ENCODE measurements around the gene REXO4. TPM values are rescaled to one million over a fixed set of nuclear protein-coding genes. Genes with fewer than 3 reads are reported as not detected.

The REXO4 gene
- total RNA-seq, 1 donor from 2014 or later, result 29.4 TPM

GRCh38 chr9:133369422-133369821 is 48.4 kb downstream of the REXO4 start:
- H3K4me1 ChIP-seq, result peaks cover 4 to 40% of the 10 kb centered on the region in 2 donors
- H3K27me3 ChIP-seq, result no peaks in the 10 kb centered on the region
- H3K4me3 ChIP-seq, result no peak overlapping the region
- intact Hi-C loops (cut with DNase I), result no loop called here
- peaks cover 34 to 57% of the 10 kb centered on the region in 2 donors for H3K36me3 ChIP-seq
- TF ChIP-seq CTCF (IDR thresholded peaks at IDR 0.05), result no peak
- DNase-seq (ENCODE audit: low spot score in 2 of 2), result no peak
- H3K9me3 ChIP-seq, result no peaks in the 10 kb centered on the region
- H3K27ac ChIP-seq, result no peak overlapping the region

- Histone ChIP-seq H3K27me3 (no peaks in the 10 kb centered on the region), H3K9me3 (no peaks in the 10 kb centered on the region), H3K4me1 (peaks cover 0 to 37% of the 10 kb centered on the region in 2 donors), H3K27ac (no peak overlapping the region), H3K36me3 (peaks cover 43 to 67% of the 10 kb centered on the region in 2 donors), H3K4me3 (no peak overlapping the region)
- TF ChIP-seq CTCF (IDR thresholded peaks at IDR 0.05), result no peak
- DNase-seq (ENCODE audit: low spot score in 2 of 2), result no peak
- intact Hi-C loops (cut with DNase I), result no loop called here
Observed at GRCh38 chr9:133368249-133368881, 49.4 kb downstream of the REXO4 start.

GRCh38 chr9:133367778-133368177 is 50.0 kb downstream of the REXO4 start:
- Histone ChIP-seq H3K27ac (no peak overlapping the region), H3K36me3 (peaks cover 46 to 68% of the 10 kb centered on the region in 2 donors), H3K4me1 (peaks cover 0 to 31% of the 10 kb centered on the region in 2 donors), H3K27me3 (no peaks in the 10 kb centered on the region), H3K9me3 (no peaks in the 10 kb centered on the region), H3K4me3 (no peak overlapping the region)
- intact Hi-C loops (cut with DNase I), result no loop called here
- TF ChIP-seq CTCF (IDR thresholded peaks at IDR 0.05), result no peak
- DNase-seq (ENCODE audit: low spot score in 2 of 2), result no peak

- Histone ChIP-seq H3K27me3 (no peaks in the 10 kb centered on the region), H3K36me3 (peaks cover 50 to 68% of the 10 kb centered on the region in 2 donors), H3K4me1 (peaks cover 0 to 27% of the 10 kb centered on the region in 2 donors), H3K27ac (no peak overlapping the region), H3K9me3 (no peaks in the 10 kb centered on the region), H3K4me3 (no peak overlapping the region)
- DNase-seq (ENCODE audit: low spot score in 2 of 2), result no peak
- no peak for TF ChIP-seq CTCF (IDR thresholded peaks at IDR 0.05)
- intact Hi-C loops (cut with DNase I), result no loop called here
Observed at GRCh38 chr9:133367221-133367620, 50.6 kb downstream of the REXO4 start.

GRCh38 chr9:133366435-133366834 is 51.4 kb downstream of the REXO4 start:
- intact Hi-C loops (cut with DNase I), result no loop called here
- TF ChIP-seq CTCF (IDR thresholded peaks at IDR 0.05), result no peak
- peaks cover 55 to 74% of the 10 kb centered on the region in 2 donors for H3K36me3 ChIP-seq
- no peak overlapping the region for H3K4me3 ChIP-seq
- DNase-seq (ENCODE audit: low spot score in 2 of 2), result no peak
- no peaks in the 10 kb centered on the region for H3K27me3 ChIP-seq
- no peaks in the 10 kb centered on the region for H3K9me3 ChIP-seq
- H3K4me1 ChIP-seq, result peaks cover 0 to 20% of the 10 kb centered on the region in 2 donors
- no peak overlapping the region for H3K27ac ChIP-seq
